Measurements from ENCODE around the gene MUC6. TPM values are rescaled to one million over a fixed set of nuclear protein-coding genes. Genes with fewer than 3 reads are reported as not detected.
A peak's percentile ranks its signal among the peaks of the same experiment; 100 is the strongest.
"Not testable (repeated sequence)": the region's sequence is repeated elsewhere in the genome, so short reads cannot be mapped to it uniquely, and the experiment has no call there.

Gene MUC6
- total and polyA plus RNA-seq, 9 of the 15 experiments (the other 6 are each of a cell fraction or from before 2014, with no cell fraction given), result not detected

GRCh38 chr11:1016610-1017126, 19.9 kb downstream of the MUC6 start:
- peaks cover 2 to 44% of the 10 kb centered on the region in 2 experiments; a peak in 4 of 5 replicates for H3K27me3 ChIP-seq (ENCODE audit: control insufficient read depth in 2 of 2, insufficient read depth in 2 of 2, low read length in 2 of 2)
- FAIRE-seq, result peak; percentile 99
- BruUV-seq (replicated peaks); DNase-seq (ENCODE audit: extremely low read depth in 1 of 4, low spot score in 3 of 4); H3K9ac ChIP-seq (ENCODE audit: insufficient read depth in 1 of 2, low read depth in 2 of 2, low read length in 2 of 2); H3K4me2 ChIP-seq (ENCODE audit: insufficient read depth, low read length); H3K4me3 ChIP-seq; in situ Hi-C loops (cut with MboI); H3K79me2 ChIP-seq (ENCODE audit: control insufficient read depth, insufficient read depth, low read length); H3K27ac ChIP-seq (ENCODE audit: extremely low read depth, low read depth, low read length); H4K20me1 ChIP-seq (replicated peaks; ENCODE audit: control insufficient read depth, insufficient read depth, low read length); intact Hi-C loops (cut with micrococcal nuclease); H3K9me3 ChIP-seq (replicated peaks; ENCODE audit: control insufficient read depth, insufficient read depth, low read depth, low read length); CTCF ChIA-PET (ENCODE audit: low intra/inter-chr PET ratio); H2AFZ ChIP-seq (ENCODE audit: low read depth, low read length); H3K36me3 ChIP-seq (ENCODE audit: control insufficient read depth, insufficient read depth, low read length); H3K9me1 ChIP-seq (ENCODE audit: control insufficient read depth, insufficient read depth, low read length): not testable (repeated sequence)
- POLR2A ChIA-PET, result interaction anchor here (0.6 to 1.2 kb wide), 2 partner anchors 9 to 88 kb away, joined by 3 to 5 read pairs; no protein-coding TSS in a partner anchor
- TF ChIP-seq SAFB (IDR thresholded peaks at IDR 0.05; ENCODE audit: borderline replicate concordance, low read depth, low read length), result 0 out of 2 replicates have a peak, but pooled peaks have one; percentile 22
- ATAC-seq, result peak; percentile 24
- 6% methylated on average over 7 of the region's 7 CpGs for WGBS (ENCODE audit: insufficient coverage, low coverage, missing lambda C conversion rate)
- H3K4me1 ChIP-seq (replicated peaks in 1 of 2; ENCODE audit: control insufficient read depth in 2 of 2, insufficient read depth in 2 of 2, low read length in 2 of 2), result peaks cover 0 to 28% of the 10 kb centered on the region in 2 experiments; a peak in 1 of 5 replicates

- FAIRE-seq, result no peak
- ChIA-PET POLR2A (no interaction called here), CTCF (ENCODE audit: low intra/inter-chr PET ratio) (no interaction called here)
- H4K20me1 ChIP-seq (replicated peaks; ENCODE audit: control insufficient read depth, insufficient read depth, low read length), result no peaks in the 10 kb centered on the region; the same call in 1 of the 2 replicates
- no peak for DNase-seq (ENCODE audit: extremely low read depth in 1 of 4, low spot score in 3 of 4)
- H3K9me3 ChIP-seq (replicated peaks; ENCODE audit: control insufficient read depth, insufficient read depth, low read depth, low read length), result no peaks in the 10 kb centered on the region
- H3K36me3 ChIP-seq (ENCODE audit: control insufficient read depth, insufficient read depth, low read length), result peaks cover 6% of the 10 kb centered on the region; the same call in 1 of the 3 replicates
- no peak for ATAC-seq
- peaks cover 7% of the 10 kb centered on the region for H3K9me1 ChIP-seq (ENCODE audit: control insufficient read depth, insufficient read depth, low read length)
- no peak overlapping the region for H3K4me3 ChIP-seq
- H2AFZ ChIP-seq (ENCODE audit: low read depth, low read length), result no peak overlapping the region
- in situ Hi-C loops (cut with MboI), result no loop called here
- WGBS (ENCODE audit: insufficient coverage, low coverage, missing lambda C conversion rate), result 11% methylated on average over 20 of the region's 20 CpGs
- no peaks in the 10 kb centered on the region for H3K79me2 ChIP-seq (ENCODE audit: control insufficient read depth, insufficient read depth, low read length)
- H3K27me3 ChIP-seq (ENCODE audit: control insufficient read depth in 2 of 2, insufficient read depth in 2 of 2, low read length in 2 of 2), result peaks cover 2 to 42% of the 10 kb centered on the region in 2 experiments; a peak in 4 of 5 replicates
- intact Hi-C loops (cut with micrococcal nuclease), result no loop called here
- no peak overlapping the region for H3K4me2 ChIP-seq (ENCODE audit: insufficient read depth, low read length)
- BruUV-seq (replicated peaks), result no TSS peak
- no peak overlapping the region for H3K9ac ChIP-seq (ENCODE audit: insufficient read depth in 1 of 2, low read depth in 2 of 2, low read length in 2 of 2)
- no peak overlapping the region for H3K27ac ChIP-seq (ENCODE audit: extremely low read depth, low read depth, low read length)
- peaks cover 0 to 28% of the 10 kb centered on the region in 2 experiments; a peak in 1 of 5 replicates for H3K4me1 ChIP-seq (replicated peaks in 1 of 2; ENCODE audit: control insufficient read depth in 2 of 2, insufficient read depth in 2 of 2, low read length in 2 of 2)
- TF ChIP-seq REST (IDR thresholded peaks at IDR 0.05; ENCODE audit: borderline replicate concordance) (peak; percentile 31), REST (CRISPR knock-in tag; IDR thresholded peaks at IDR 0.05; ENCODE audit: low read depth) (no peak), EGR1 (conservative IDR thresholded peaks at IDR 0.05) (0 out of 2 replicates have a peak, but pooled peaks have one; percentile 8), DPF2 (IDR thresholded peaks at IDR 0.05) (no peak)
Observed at GRCh38 chr11:1015826-1016545, 20.5 kb downstream of the MUC6 start.

Measured in K562 (cell line).